OCI-LY3 (cell line): ENCODE results near the gene GNAZ.

Source experiments
- H2AFZ ChIP-seq: fragments of 200-600, 300-600 bp; shearing (Covaris generic); 2 replicates; pipeline ENCODE4 v1.6.0; 2014; ENCODE audit warnings: antibody characterized with exemption, low read depth, low read length
- H3K27ac ChIP-seq: fragments of 200-600, 300-600 bp; sonication (generic); 2 replicates; pipeline ENCODE4 v1.5.1; 2014; ENCODE audit warnings: mild to moderate bottlenecking, low read length, moderate library complexity, mixed read lengths
- H3K27me3 ChIP-seq: fragments of 200-600, 300-600 bp; sonication (generic); 2 replicates; pipeline ENCODE4 v1.6.1; 2014; ENCODE audit warnings: low read depth, low read length, mixed read lengths
- H3K36me3 ChIP-seq: fragments of 200-600, 300-600 bp; sonication (generic); replicated peaks from 2 replicates; pipeline ENCODE3; 2014; ENCODE audit warnings: low read depth, low read length, mixed read lengths
- H3K4me1 ChIP-seq: fragments of 300-600, 200-600 bp; sonication (generic); 2 replicates; pipeline ENCODE4 v1.6.1; 2014; ENCODE audit warnings: low read length, mixed read lengths
- H3K4me2 ChIP-seq: fragments of 200-600, 300-600 bp; sonication (generic); 2 replicates; pipeline ENCODE4 v1.6.1; 2014; ENCODE audit warnings: low read length, mixed read lengths
- H3K4me3 ChIP-seq: fragments of 300-600, 200-600 bp; sonication (generic); 2 replicates; pipeline ENCODE4 v1.5.1; 2014; ENCODE audit warnings: antibody characterized with exemption, mild to moderate bottlenecking, low read length, moderate library complexity
- H3K79me2 ChIP-seq: fragments of 300-600, 200-600 bp; shearing (Covaris generic); 2 replicates; pipeline ENCODE4 v1.6.1; 2014; ENCODE audit warnings: mild to moderate bottlenecking, low read length, mixed read lengths
- H3K9ac ChIP-seq: fragments of 300-600, 200-600 bp; shearing (Covaris generic); 2 replicates; pipeline ENCODE4 v1.6.0; 2014; ENCODE audit warnings: mild to moderate bottlenecking, low read length, moderate library complexity
- H3K9me3 ChIP-seq: fragments of 200-600, 300-600 bp; shearing (Covaris generic); 2 replicates; pipeline ENCODE4 v1.6.1; 2014; ENCODE audit warnings: low read length, mixed read lengths; ENCODE audit not compliant: insufficient read depth
- H4K20me1 ChIP-seq: fragments of 200-600, 300-600 bp; sonication (generic); 2 replicates; pipeline ENCODE4 v1.6.1; 2016; ENCODE audit warnings: low read length, mixed read lengths; ENCODE audit not compliant: insufficient read depth
- CTCF ChIP-seq: fragments of 200-600, 300-600 bp; sonication (generic); IDR thresholded peaks from 2 replicates; pipeline ENCODE4 v1.5.1; 2014; ENCODE audit warnings: antibody characterized with exemption, low read length, low read depth
- EZH2phosphoT487 ChIP-seq: fragments of 200-600 bp; shearing (Covaris generic); IDR thresholded peaks from 2 replicates; pipeline ENCODE4 v1.6.1; 2018; ENCODE audit warnings: antibody characterized with exemption, mixed run types, low read depth

The GNAZ gene

GRCh38 chr22:23112472-23113012 lies 42.2 kb downstream of the GNAZ start:
- Histone ChIP-seq H3K9ac (no peak overlapping the region), H3K27ac (no peak overlapping the region), H3K4me1 (no peaks in the 10 kb centered on the region), H3K9me3 (no peaks in the 10 kb centered on the region), H4K20me1 (peaks cover 80% of the 10 kb centered on the region), H3K79me2 (no peaks in the 10 kb centered on the region), H3K36me3 (peaks cover 19% of the 10 kb centered on the region), H3K27me3 (no peaks in the 10 kb centered on the region), H3K4me3 (no peak overlapping the region), H3K4me2 (no peak overlapping the region), H2AFZ (no peak overlapping the region)
- TF ChIP-seq EZH2phosphoT487 (no peak), CTCF (no peak)

GRCh38 chr22:23113067-23113846 lies 42.9 kb downstream of the GNAZ start:
- Histone ChIP-seq H3K9me3 (no peaks in the 10 kb centered on the region), H4K20me1 (peaks cover 73% of the 10 kb centered on the region), H3K9ac (no peak overlapping the region), H3K79me2 (no peaks in the 10 kb centered on the region), H3K27me3 (no peaks in the 10 kb centered on the region), H3K4me2 (no peak overlapping the region), H3K36me3 (peaks cover 12% of the 10 kb centered on the region), H3K4me1 (no peaks in the 10 kb centered on the region), H3K4me3 (no peak overlapping the region), H3K27ac (no peak overlapping the region), H2AFZ (no peak overlapping the region)
- TF ChIP-seq CTCF, result no peak
- no peak for TF ChIP-seq EZH2phosphoT487

GRCh38 chr22:23113847-23114720 lies 43.8 kb downstream of the GNAZ start:
- Histone ChIP-seq H4K20me1 (peaks cover 71% of the 10 kb centered on the region), H3K79me2 (no peaks in the 10 kb centered on the region), H3K9me3 (no peaks in the 10 kb centered on the region), H3K36me3 (peaks cover 6% of the 10 kb centered on the region), H3K4me2 (no peak overlapping the region), H2AFZ (no peak overlapping the region), H3K27ac (no peak overlapping the region), H3K9ac (no peak overlapping the region), H3K4me1 (peaks cover 5% of the 10 kb centered on the region), H3K27me3 (no peaks in the 10 kb centered on the region), H3K4me3 (no peak overlapping the region)
- TF ChIP-seq EZH2phosphoT487 (no peak), CTCF (no peak)

GRCh38 chr22:23114721-23115020 lies 44.4 kb downstream of the GNAZ start:
- peaks cover 11% of the 10 kb centered on the region for H3K4me1 ChIP-seq
- no peaks in the 10 kb centered on the region for H3K9me3 ChIP-seq
- H3K27ac ChIP-seq, result no peak overlapping the region
- peaks cover 65% of the 10 kb centered on the region for H4K20me1 ChIP-seq
- no peak overlapping the region for H3K4me3 ChIP-seq
- TF ChIP-seq CTCF (no peak), EZH2phosphoT487 (no peak)
- no peak overlapping the region for H3K9ac ChIP-seq
- no peak overlapping the region for H3K4me2 ChIP-seq
- no peak overlapping the region for H2AFZ ChIP-seq
- H3K36me3 ChIP-seq, result peaks cover 6% of the 10 kb centered on the region
- no peaks in the 10 kb centered on the region for H3K27me3 ChIP-seq
- H3K79me2 ChIP-seq, result no peaks in the 10 kb centered on the region
